Peyer's patch (tissue), 4 donors: ENCODE data around the gene KRTAP10-1. TPM values are rescaled to one million over a fixed set of nuclear protein-coding genes. Genes with fewer than 3 reads are reported as not detected.

Experiments used
- DNase-seq, 3 donors: peaks; one replicate each; pipeline ENCODE4 v3.0.0-alpha.2; 2017 to 2019
- H3K27ac ChIP-seq, 4 donors: fragments of 200-600 bp; sonication (generic); one replicate each; pipeline ENCODE4 v1.5.1; 2016 to 2019
- H3K27me3 ChIP-seq, 2 donors: fragments of 200-600 bp; sonication (generic); one replicate each; pipeline ENCODE4 v1.5.1; 2019
- H3K36me3 ChIP-seq, 3 donors: fragments of 200-600 bp; sonication (generic); one replicate each; pipeline ENCODE4 v1.5.1; 2016 to 2019
- H3K4me1 ChIP-seq, 4 donors: fragments of 200-600 bp; sonication (generic); one replicate each; pipeline ENCODE4 v1.5.1; 2016 to 2019
- H3K4me3 ChIP-seq, 4 donors: fragments of 200-600 bp; sonication (generic); 1 replicate in 3 of 4; 2 replicates in 1 of 4; pipeline ENCODE4 v1.5.1; 2016 to 2019; ENCODE audit warnings: mild to moderate bottlenecking in 1 of 4
- H3K9me3 ChIP-seq, 4 donors: fragments of 200-600 bp; sonication (generic); one replicate each; pipeline ENCODE4 v1.5.1; 2016 to 2019; ENCODE audit warnings: mild to moderate bottlenecking in 1 of 4
- POLR2A ChIP-seq, 2 donors: fragments of 450-650 bp; IDR thresholded peaks; one replicate each; pipeline ENCODE4 v1.5.1; 2017; ENCODE audit warnings: antibody characterized with exemption in 2 of 2, mild to moderate bottlenecking in 2 of 2, moderate library complexity in 2 of 2
- total RNA-seq, 4 donors: library from RNA; depleted of rRNA; stranded (reverse); fragments of >200 nt; gene quantifications; one replicate each; pipeline ENCODE4 v1.1.0, GENCODE V29; 2016
- TF ChIP-seq, protein P1 (sequence below), 6 experiments: fragments of 450-650 bp in 4 of 6; fragments of 200-600 bp in 2 of 6; sonication (generic) in 1 of 6; IDR thresholded peaks; one replicate each; pipeline ENCODE4 v1.5.1; 2017 to 2019; ENCODE audit warnings: antibody characterized with exemption in 6 of 6, mild to moderate bottlenecking in 3 of 6, moderate library complexity in 1 of 6

The KRTAP10-1 gene
- total RNA-seq, 4 donors from 2014 or later: not detected

DNA sequence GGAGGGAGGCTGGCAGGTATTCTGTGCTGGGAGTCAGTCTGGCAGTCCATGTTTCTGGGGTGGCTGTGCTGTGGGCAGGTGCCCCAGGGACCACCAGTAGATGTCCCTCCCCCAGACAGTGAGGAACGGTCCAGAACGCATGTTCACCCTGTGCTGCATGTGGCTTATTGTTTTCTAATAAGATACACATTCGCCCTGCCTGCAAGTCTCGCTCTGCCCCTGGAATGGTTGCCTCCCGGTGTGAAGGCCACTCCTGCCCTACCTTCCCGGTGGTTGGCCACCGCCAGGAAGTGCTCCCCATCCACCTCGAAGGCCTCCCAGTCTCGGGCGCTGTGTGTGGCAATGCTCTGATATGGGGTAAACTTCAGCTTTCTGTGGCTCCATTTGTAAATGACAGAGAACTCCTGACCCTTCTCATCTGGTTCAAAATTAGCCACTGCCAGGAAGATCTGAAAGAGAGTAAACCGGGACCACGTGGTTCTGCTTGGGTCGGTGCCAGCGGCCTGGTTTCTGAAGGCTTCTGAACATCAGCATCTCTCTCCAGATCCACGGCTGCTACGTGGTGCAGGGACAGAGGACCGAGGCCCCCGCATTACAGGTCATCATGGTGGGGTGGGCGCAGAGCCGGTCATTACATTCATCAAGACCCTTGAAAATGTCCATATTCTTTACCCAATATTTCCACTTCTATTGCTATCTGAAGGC, 14.5 kb downstream of the KRTAP10-1 start:
- Histone ChIP-seq H3K27ac (no peak overlapping the region), H3K36me3 (no peaks in the 10 kb centered on the region), H3K9me3 (no peaks in the 10 kb centered on the region), H3K27me3 (no peaks in the 10 kb centered on the region), H3K4me1 (no peaks in the 10 kb centered on the region), H3K4me3 (no peak overlapping the region)
- TF ChIP-seq POLR2A (IDR thresholded peaks at IDR 0.05): no peak
- TF ChIP-seq, protein P1, sequence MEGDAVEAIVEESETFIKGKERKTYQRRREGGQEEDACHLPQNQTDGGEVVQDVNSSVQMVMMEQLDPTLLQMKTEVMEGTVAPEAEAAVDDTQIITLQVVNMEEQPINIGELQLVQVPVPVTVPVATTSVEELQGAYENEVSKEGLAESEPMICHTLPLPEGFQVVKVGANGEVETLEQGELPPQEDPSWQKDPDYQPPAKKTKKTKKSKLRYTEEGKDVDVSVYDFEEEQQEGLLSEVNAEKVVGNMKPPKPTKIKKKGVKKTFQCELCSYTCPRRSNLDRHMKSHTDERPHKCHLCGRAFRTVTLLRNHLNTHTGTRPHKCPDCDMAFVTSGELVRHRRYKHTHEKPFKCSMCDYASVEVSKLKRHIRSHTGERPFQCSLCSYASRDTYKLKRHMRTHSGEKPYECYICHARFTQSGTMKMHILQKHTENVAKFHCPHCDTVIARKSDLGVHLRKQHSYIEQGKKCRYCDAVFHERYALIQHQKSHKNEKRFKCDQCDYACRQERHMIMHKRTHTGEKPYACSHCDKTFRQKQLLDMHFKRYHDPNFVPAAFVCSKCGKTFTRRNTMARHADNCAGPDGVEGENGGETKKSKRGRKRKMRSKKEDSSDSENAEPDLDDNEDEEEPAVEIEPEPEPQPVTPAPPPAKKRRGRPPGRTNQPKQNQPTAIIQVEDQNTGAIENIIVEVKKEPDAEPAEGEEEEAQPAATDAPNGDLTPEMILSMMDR (IDR thresholded peaks at IDR 0.05): no peak
- peak in 1 of 3 donors; percentile 39 for DNase-seq

DNA sequence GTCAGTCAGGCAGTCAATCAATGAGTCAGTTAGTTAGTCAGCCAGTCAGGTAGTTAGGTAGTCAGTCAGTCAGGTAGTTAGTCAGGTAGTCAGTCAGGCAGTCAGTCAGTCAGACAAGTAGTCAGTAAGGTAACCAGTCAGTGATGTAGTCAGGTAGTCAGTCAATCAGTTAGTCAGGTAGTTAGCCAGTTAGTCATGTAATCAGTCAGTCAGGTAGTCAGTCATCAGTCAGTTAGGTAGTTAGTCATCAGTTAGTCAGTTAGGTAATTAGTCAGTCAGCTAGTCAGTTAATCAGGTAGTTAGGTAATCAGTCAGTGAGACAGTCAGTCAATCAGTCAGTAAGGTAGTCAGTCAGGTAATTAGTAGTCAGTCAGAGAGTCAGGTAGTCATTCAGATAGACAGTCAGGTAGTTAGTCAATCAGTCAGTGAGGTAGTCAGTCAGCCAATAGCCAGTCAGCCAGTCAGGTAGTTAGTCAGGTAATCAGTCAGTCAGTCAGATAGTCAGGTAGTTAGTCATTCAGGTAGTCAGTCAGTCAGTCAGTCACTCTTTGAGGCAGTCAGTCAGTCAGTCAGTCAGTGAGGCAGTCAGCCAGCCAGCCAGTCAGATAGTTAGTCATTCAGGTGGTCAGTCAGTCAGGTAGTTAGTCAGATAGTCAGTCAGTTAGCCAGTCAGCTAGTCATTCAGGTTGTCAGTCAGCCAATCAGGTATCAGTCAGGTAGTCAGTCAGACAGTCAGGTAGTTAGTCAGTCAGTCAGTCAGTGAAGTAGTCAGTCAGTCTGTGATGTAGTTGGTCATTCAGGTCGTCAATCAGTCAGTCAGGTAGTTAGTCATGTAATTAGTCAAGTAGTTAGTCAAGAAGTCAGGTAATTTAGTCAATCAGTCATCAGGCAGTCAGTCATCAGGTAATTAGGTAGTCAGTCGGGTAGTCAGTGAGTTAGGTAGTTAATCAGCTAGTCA, 15.3 kb downstream of the KRTAP10-1 start:
- TF ChIP-seq, protein P1 (IDR thresholded peaks at IDR 0.05): no peak
- no peak for TF ChIP-seq POLR2A (IDR thresholded peaks at IDR 0.05)
- Histone ChIP-seq H3K4me3 (no peak overlapping the region), H3K36me3 (no peaks in the 10 kb centered on the region), H3K27me3 (no peaks in the 10 kb centered on the region), H3K9me3 (no peaks in the 10 kb centered on the region), H3K27ac (no peak overlapping the region), H3K4me1 (no peaks in the 10 kb centered on the region)
- DNase-seq: no peak

DNA sequence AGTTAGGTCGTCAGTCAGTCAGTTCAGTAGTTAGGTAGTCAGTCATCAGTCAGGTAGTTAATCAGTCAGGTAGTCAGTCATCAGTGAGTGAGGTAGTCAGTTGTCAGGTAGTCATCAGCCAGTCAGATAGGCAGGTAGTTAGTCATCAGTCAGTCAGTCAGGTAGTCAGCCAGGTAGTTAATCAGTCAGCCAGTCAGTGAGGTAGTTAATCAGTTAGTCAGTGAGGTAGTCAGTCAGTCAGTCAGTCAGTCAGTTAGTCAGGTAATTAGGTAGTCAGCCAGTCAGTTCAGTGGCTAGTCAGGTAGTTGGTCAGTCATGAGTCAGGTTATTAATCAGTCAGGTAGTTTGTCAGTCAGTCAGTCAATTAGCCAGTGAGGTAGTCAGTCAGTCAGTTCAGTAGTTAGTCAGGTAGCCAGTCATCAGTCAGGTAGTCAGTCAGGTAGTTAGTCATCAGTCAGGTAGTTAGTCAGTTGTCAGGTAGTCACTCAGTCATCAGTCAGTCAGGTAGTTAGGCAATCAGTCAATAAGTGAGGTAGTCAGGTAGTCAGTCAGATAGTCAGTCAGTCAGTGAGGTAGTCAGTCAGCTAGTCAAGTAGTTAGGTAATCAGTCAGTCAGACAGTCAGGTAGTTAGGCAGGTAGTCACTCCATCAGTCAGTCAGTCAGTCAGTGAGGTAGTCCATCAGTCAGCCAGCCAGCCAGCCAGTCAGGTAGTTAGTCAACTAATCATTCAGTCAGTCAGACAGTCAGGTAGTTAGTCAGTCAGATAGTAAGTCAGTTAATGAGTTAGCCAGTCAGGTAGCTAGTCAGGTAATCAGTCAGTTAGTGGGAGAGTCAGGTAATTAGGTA, 16.2 kb downstream of the KRTAP10-1 start:
- no peak for DNase-seq
- no peaks in the 10 kb centered on the region for H3K27me3 ChIP-seq
- no peak overlapping the region for H3K4me3 ChIP-seq
- H3K4me1 ChIP-seq: no peaks in the 10 kb centered on the region
- no peaks in the 10 kb centered on the region for H3K36me3 ChIP-seq
- H3K27ac ChIP-seq: no peak overlapping the region
- no peaks in the 10 kb centered on the region for H3K9me3 ChIP-seq
- TF ChIP-seq, protein P1 (IDR thresholded peaks at IDR 0.05): no peak
- TF ChIP-seq POLR2A (IDR thresholded peaks at IDR 0.05): no peak

DNA sequence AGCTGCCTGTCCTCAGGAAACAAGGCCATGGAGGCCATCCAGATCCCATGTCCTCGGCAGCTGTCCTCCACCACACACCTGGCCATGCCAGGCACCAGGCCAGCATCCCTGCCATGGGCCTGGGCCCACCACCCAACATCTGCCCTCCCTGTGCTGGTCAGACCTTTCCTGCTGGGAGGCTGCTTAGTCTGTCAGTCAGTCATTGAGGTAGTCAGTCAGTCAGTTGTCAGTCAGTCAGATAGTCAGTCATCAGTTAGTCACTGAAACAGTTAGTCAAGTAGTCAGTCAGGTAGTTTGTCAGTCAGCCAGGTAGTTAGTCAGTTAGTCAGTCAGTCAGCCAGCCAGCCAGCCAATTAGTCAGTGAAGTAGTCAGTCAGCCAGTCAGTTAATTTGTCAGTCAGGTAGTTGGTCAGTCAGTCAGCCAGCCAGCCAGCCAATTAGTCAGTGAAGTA, 17.2 kb downstream of the KRTAP10-1 start:
- no peak for TF ChIP-seq POLR2A (IDR thresholded peaks at IDR 0.05)
- TF ChIP-seq, protein P1 (IDR thresholded peaks at IDR 0.05): no peak
- Histone ChIP-seq H3K36me3 (no peaks in the 10 kb centered on the region), H3K4me1 (no peaks in the 10 kb centered on the region), H3K27ac (no peak overlapping the region), H3K27me3 (no peaks in the 10 kb centered on the region), H3K4me3 (no peak overlapping the region), H3K9me3 (no peaks in the 10 kb centered on the region)
- DNase-seq: peak in 1 of 3 donors; percentile 40
